Caco-2 (cell line): Measurements from ENCODE around the gene TOR2A. TPM values are rescaled to one million over a fixed set of nuclear protein-coding genes. Genes with fewer than 3 reads are reported as not detected.

ENCODE experiments used
- BruUV-seq: library from RNA; stranded (reverse); fragments of 400-500 nt; replicated peaks from 2 replicates; lab custom pipeline; 2021; lab: Mats Ljungman, UMichigan
- CTCF ChIA-PET: fragments of 300-600 bp; sonication (Branson Sonifier 250); formaldehyde crosslinking; loops from one replicate; lab custom pipeline; 2022; ENCODE audit warnings: antibody characterized with exemption; lab: Charles Lee
- POLR2A ChIA-PET: fragments of 300-600 bp; sonication (Branson Sonifier 250); formaldehyde crosslinking; loops from one replicate; lab custom pipeline; 2022; ENCODE audit warnings: antibody characterized with exemption; lab: Charles Lee
- DNase-seq, 2 experiments: peaks; one replicate each; pipeline versions ENCODE4 v3.0.0 to v3.0.0-alpha.2; 2020 to 2022
- H3K27me3 ChIP-seq: replicated peaks from 2 replicates; pipeline ENCODE4 v1.6.0; 2011; ENCODE audit warnings: low read length; ENCODE audit not compliant: control insufficient read depth, insufficient read depth
- H3K36me3 ChIP-seq: 2 replicates; pipeline ENCODE4 v1.5.1; 2011; ENCODE audit warnings: low read length; ENCODE audit not compliant: control insufficient read depth, insufficient read depth
- H3K4me1 ChIP-seq: fragments of 250-450 bp; sonication (Bioruptor Pico); 2 replicates; pipeline ENCODE4 v1.5.1; 2020; ENCODE audit warnings: mild to moderate bottlenecking
- H3K4me3 ChIP-seq: 2 replicates; pipeline ENCODE4 v1.5.1; 2011; ENCODE audit warnings: low read depth, mild to moderate bottlenecking, control low read depth, low read length
- H3K9me3 ChIP-seq: fragments of 250-450 bp; sonication (Bioruptor Pico); 2 replicates; pipeline ENCODE4 v1.5.1; 2020; ENCODE audit warnings: mild to moderate bottlenecking, moderate library complexity
- H3K27ac Mint-ChIP-seq: one replicate; pipeline ENCODE4 v1.8.0; 2022; ENCODE audit warnings: mixed read lengths; ENCODE audit not compliant: unreplicated experiment
- H3K27me3 Mint-ChIP-seq: one replicate; pipeline ENCODE4 v1.8.0; 2022; ENCODE audit warnings: mixed read lengths; ENCODE audit not compliant: insufficient read depth, unreplicated experiment
- H3K36me3 Mint-ChIP-seq: one replicate; pipeline ENCODE4 v1.8.0; 2022; ENCODE audit warnings: mild to moderate bottlenecking, mixed read lengths; ENCODE audit not compliant: insufficient read depth, unreplicated experiment
- H3K4me1 Mint-ChIP-seq: one replicate; pipeline ENCODE4 v1.8.0; 2022; ENCODE audit warnings: low read depth, mixed read lengths; ENCODE audit not compliant: unreplicated experiment
- H3K4me3 Mint-ChIP-seq: one replicate; pipeline ENCODE4 v1.8.0; 2022; ENCODE audit warnings: mild to moderate bottlenecking, moderate library complexity, mixed read lengths; ENCODE audit not compliant: unreplicated experiment
- H3K9me3 Mint-ChIP-seq: one replicate; pipeline ENCODE4 v1.8.0; 2022; ENCODE audit warnings: mixed read lengths; ENCODE audit not compliant: unreplicated experiment
- intact Hi-C: fragments of 100-400 bp; cut with micrococcal nuclease; formaldehyde crosslinking; loops from one replicate; pipeline ENCODE4 v1.10.0; 2022; ENCODE audit not compliant: unreplicated experiment
- total RNA-seq: library from RNA; stranded (reverse); gene quantifications from 2 replicates; pipeline ENCODE4 v1.2.3, GENCODE V29; 2022
- TF ChIP-seq, protein P1 (sequence below), 2 experiments: fragments of 200-600 bp in 1 of 2; IDR thresholded peaks; 1 replicate in 1 of 2; 2 replicates in 1 of 2; pipeline versions ENCODE4 v1.5.1 to v1.8.0; 2011 to 2022; ENCODE audit warnings: antibody characterized with exemption in 1 of 2, control low read depth in 1 of 2, inconsistent platforms in 1 of 2, low read depth in 1 of 2, low read length in 1 of 2, mild to moderate bottlenecking in 1 of 2, moderate library complexity in 1 of 2; ENCODE audit not compliant: insufficient read depth in 1 of 2, severe bottlenecking in 1 of 2, unreplicated experiment in 1 of 2

The TOR2A gene
- total RNA-seq, 1 experiment from 2014 or later, result 12.9 TPM

DNA sequence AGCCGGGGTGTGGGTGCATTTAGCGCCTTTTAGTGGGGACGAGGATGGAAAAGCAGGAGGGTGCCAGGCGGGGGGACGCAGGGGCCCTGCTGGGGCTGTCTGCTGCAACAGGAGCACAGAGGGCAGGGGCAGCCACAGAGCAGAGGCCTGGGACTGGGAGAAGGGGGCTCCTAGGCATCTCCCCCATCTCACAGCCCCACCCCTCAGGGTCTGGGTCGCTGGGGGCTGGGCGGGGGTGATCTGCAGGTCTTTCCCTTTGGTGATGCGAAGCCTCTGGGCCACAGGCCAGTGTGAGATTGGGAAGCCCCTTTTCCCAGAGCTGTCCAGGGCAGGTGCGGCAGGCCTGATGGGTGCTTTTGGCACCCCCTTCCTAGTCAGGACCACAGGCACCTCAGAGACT, 4.8 kb downstream of the TOR2A start:
- intact Hi-C loops, result no loop called here
- Mint-ChIP-seq H3K36me3 (peaks cover 4% of the 10 kb centered on the region), H3K4me3 (no peak overlapping the region), H3K27ac (no peak overlapping the region), H3K4me1 (no peaks in the 10 kb centered on the region), H3K9me3 (no peaks in the 10 kb centered on the region), H3K27me3 (no peaks in the 10 kb centered on the region)
- no peaks in the 10 kb centered on the region for H3K36me3 ChIP-seq
- no peak for DNase-seq
- BruUV-seq, result no TSS peak
- H3K9me3 ChIP-seq, result no peaks in the 10 kb centered on the region
- TF ChIP-seq, protein P1, sequence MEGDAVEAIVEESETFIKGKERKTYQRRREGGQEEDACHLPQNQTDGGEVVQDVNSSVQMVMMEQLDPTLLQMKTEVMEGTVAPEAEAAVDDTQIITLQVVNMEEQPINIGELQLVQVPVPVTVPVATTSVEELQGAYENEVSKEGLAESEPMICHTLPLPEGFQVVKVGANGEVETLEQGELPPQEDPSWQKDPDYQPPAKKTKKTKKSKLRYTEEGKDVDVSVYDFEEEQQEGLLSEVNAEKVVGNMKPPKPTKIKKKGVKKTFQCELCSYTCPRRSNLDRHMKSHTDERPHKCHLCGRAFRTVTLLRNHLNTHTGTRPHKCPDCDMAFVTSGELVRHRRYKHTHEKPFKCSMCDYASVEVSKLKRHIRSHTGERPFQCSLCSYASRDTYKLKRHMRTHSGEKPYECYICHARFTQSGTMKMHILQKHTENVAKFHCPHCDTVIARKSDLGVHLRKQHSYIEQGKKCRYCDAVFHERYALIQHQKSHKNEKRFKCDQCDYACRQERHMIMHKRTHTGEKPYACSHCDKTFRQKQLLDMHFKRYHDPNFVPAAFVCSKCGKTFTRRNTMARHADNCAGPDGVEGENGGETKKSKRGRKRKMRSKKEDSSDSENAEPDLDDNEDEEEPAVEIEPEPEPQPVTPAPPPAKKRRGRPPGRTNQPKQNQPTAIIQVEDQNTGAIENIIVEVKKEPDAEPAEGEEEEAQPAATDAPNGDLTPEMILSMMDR (IDR thresholded peaks at IDR 0.05; ENCODE audit: insufficient read depth in 1 of 2, low read depth in 1 of 2, low read length in 1 of 2, severe bottlenecking in 1 of 2, unreplicated experiment in 1 of 2), result no peak
- no peaks in the 10 kb centered on the region for H3K4me1 ChIP-seq
- H3K27me3 ChIP-seq, result no peaks in the 10 kb centered on the region
- POLR2A ChIA-PET, result no interaction called here
- CTCF ChIA-PET, result no interaction called here
- H3K4me3 ChIP-seq, result no peak overlapping the region

DNA sequence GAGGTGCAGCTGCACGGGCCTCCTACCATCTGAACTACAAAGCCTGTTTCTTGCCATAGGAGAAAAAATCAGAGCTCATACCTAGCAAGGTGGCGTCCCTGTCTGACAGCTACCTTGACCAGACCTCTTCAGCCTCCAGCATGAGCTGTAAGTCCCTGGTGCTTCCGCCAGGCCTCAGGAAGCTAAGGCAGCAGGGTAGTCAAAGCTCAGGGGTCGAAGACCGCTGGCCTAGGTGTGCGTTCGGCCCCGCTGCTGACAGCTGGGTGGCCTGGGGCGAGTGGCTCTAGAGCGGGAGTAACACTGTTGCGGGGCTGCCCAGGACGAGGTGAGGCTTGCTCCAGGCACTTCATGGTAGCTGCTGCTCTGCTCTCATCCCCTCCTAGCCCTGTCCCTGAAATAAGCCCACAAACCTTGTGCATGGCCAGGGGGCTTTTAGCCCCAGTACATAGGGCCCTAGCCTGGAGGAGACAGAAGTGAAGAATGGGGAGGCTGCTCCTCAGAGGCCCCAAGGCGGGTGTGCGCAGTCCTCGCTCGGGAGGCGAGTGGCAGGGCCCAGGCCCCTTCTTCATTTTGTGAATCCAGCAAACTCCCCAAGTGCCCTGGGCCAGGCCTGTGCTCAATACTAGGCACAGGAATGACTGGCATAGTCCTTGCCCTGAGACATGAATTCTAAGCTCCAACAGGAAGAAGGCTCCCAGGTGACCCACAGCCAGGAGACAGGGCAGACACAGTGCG, 5.4 kb downstream of the TOR2A start:
- Histone ChIP-seq H3K4me3 (no peak overlapping the region), H3K4me1 (no peaks in the 10 kb centered on the region), H3K27me3 (no peaks in the 10 kb centered on the region), H3K36me3 (no peaks in the 10 kb centered on the region), H3K9me3 (no peaks in the 10 kb centered on the region)
- Mint-ChIP-seq H3K36me3 (no peaks in the 10 kb centered on the region), H3K27me3 (no peaks in the 10 kb centered on the region), H3K4me3 (no peak overlapping the region), H3K9me3 (no peaks in the 10 kb centered on the region), H3K4me1 (no peaks in the 10 kb centered on the region), H3K27ac (no peak overlapping the region)
- ChIA-PET POLR2A (no interaction called here), CTCF (no interaction called here)
- intact Hi-C loops, result no loop called here
- BruUV-seq, result no TSS peak
- TF ChIP-seq, protein P1 (IDR thresholded peaks at IDR 0.05; ENCODE audit: insufficient read depth in 1 of 2, low read depth in 1 of 2, low read length in 1 of 2, severe bottlenecking in 1 of 2, unreplicated experiment in 1 of 2), result no peak
- no peak for DNase-seq

- ChIA-PET POLR2A (no interaction called here), CTCF (interaction anchor here (0.6 kb wide), 1 partner anchor 1196 kb away, joined by 3 read pairs; no protein-coding TSS in a partner anchor)
- Histone ChIP-seq H3K4me3 (no peak overlapping the region), H3K36me3 (no peaks in the 10 kb centered on the region), H3K27me3 (no peaks in the 10 kb centered on the region), H3K4me1 (no peaks in the 10 kb centered on the region), H3K9me3 (no peaks in the 10 kb centered on the region)
- no TSS peak for BruUV-seq
- no peak overlapping the region for H3K4me3 Mint-ChIP-seq
- H3K36me3 Mint-ChIP-seq, result no peaks in the 10 kb centered on the region
- H3K9me3 Mint-ChIP-seq, result no peaks in the 10 kb centered on the region
- intact Hi-C loops, result no loop called here
- DNase-seq, result no peak
- H3K27me3 Mint-ChIP-seq, result no peaks in the 10 kb centered on the region
- no peak overlapping the region for H3K27ac Mint-ChIP-seq
- TF ChIP-seq, protein P1 (IDR thresholded peaks at IDR 0.05; ENCODE audit: insufficient read depth in 1 of 2, low read depth in 1 of 2, low read length in 1 of 2, severe bottlenecking in 1 of 2, unreplicated experiment in 1 of 2), result no peak
- H3K4me1 Mint-ChIP-seq, result no peaks in the 10 kb centered on the region
These were observed 6.3 kb downstream of the TOR2A start for GRCh38 chr9:127728808-127729207.
